GM18873 (cell line): ENCODE measurements around the gene RBM47.
"Not testable (repeated sequence)": the region's sequence is repeated elsewhere in the genome, so short reads cannot be mapped to it uniquely, and the experiment has no call there.

Experiments
- ATAC-seq: cut with Tn5 transposase; IDR thresholded peaks from one replicate; pipeline ENCODE4 v1.9.1; 2021; ENCODE audit warnings: mild to moderate bottlenecking, moderate library complexity, moderate number of reproducible peaks; ENCODE audit not compliant: unreplicated experiment, low FRiP score

Gene RBM47

GRCh38 chr4:40570348-40571077 is 59.2 kb downstream of the RBM47 start:
- no peak for ATAC-seq

DNA sequence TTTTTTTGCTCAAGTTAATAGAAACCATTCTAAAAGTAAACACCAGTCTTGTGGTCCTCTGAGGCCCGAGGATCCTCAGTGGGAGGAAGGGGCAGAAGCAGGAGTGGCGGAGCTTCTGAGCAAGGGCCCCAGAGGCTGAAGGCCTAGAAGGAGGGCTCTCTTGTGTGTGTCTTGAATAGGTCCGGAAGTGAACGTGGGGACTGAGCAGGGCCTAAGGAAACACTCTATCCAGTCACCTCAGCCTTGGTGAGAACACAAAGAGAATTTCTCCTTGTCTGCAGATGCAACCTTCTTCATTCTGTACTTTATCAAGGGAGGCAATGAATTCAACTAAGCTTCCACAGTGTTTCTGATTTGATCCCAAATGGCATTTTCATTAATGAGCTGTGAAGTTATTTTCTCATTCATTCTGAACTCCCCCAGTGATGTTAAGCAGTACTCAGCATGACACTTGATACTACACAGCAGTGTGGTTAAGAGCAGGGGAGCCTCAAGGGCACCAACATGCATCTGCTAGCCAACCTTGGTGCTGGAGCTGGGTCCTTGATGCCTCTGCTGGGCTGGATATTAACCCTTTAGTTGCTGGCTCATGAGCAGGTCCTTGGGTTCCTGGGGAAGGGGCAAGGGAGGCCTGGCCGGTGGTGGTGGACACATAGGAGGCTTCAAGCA is 64.7 kb downstream of the RBM47 start:
- peak; percentile 43 for ATAC-seq

- ATAC-seq = no peak
Observed at GRCh38 chr4:40564004-40564403, 65.7 kb downstream of the RBM47 start.

DNA sequence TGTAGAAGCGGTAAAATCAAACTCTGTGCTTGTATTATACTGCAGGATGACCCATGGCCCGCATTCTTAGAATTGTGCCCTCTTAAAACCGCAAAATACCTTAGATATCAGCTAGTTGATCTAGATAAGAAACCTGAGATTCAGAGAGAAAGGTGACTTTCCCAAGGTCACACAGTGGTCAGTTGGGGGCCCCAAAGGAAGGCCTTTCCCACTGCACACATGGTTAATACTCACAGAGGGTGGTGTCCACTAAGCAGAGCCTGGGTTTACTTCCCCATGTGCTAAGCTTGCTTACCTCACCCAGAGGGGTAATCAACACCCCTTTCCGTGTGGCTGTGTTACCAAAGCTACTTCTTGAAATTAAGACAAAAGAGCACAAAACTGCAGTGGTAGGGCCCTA is 66.3 kb downstream of the RBM47 start:
- ATAC-seq = no peak

DNA sequence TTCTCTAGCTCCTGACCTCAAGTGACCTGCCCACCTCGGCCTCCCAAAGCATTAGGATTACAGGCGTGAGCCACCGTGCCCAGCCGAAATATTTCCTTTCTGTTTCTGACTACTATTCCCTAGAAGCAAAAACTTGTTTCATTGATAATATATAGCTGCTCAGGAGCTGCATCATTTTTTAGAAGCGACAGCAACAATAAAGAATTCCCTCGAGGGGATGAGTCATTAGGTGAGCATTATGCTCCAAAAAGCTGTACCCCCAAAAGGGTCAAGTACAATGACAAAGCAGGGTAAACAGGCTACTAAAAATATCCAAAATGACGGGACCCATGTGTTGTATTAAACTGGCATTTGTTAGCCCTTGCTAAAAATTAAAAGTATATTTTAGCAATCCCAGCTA is 67.0 kb downstream of the RBM47 start:
- ATAC-seq = no peak

DNA sequence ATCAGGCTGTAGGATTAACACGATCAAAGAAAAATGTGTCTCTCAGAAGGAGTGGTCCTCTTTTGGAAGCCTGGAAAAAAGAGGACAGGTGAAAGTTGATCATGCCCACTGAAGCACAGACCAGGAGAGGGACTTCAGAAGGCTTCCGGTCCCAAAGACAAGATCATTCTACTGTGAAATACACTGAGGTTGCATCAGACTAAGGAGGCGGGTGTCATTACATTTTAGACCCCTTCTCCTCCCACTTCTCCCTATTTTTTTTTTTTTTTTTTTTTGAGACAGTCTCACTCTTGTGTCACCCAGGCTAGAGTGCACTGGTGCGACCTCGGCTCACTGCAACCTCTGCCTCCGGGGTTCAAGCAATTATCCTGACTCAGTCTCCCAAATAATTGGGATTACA is 67.5 kb downstream of the RBM47 start:
- no peak for ATAC-seq

DNA sequence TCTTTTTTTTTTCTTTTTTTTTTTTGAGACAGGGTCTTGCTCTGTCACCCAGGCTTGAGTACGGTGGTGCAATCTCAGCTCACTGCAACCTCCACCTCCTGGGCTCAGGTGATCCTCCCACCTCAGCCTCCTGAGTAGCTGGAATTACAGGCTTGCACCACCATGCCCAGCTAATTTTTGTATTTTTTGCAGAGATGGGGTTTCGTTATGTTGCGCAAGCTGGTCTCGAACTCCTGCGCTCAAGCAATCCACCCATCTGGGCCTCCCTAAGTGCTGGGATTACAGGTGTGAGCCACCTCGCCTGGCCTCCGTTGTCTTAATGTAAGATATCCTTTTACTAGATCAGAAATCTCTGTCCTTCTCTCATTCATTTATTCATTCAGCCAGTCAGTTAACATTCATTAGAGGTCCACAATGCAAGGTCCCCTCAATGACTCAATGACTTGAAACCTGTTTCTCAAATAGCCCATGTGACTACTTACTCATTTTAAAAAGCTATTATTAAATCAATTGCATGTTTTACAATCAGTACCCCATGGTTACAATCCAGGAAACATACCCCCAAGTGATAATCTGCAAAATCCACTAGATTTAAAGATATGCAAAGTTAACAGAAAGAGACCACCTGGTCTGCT is 68.0 kb downstream of the RBM47 start:
- ATAC-seq = not testable (repeated sequence)

GRCh38 chr4:40559585-40560465 is 69.8 kb downstream of the RBM47 start:
- no peak for ATAC-seq

GRCh38 chr4:40557736-40558135 is 71.9 kb downstream of the RBM47 start:
- ATAC-seq = no peak

DNA sequence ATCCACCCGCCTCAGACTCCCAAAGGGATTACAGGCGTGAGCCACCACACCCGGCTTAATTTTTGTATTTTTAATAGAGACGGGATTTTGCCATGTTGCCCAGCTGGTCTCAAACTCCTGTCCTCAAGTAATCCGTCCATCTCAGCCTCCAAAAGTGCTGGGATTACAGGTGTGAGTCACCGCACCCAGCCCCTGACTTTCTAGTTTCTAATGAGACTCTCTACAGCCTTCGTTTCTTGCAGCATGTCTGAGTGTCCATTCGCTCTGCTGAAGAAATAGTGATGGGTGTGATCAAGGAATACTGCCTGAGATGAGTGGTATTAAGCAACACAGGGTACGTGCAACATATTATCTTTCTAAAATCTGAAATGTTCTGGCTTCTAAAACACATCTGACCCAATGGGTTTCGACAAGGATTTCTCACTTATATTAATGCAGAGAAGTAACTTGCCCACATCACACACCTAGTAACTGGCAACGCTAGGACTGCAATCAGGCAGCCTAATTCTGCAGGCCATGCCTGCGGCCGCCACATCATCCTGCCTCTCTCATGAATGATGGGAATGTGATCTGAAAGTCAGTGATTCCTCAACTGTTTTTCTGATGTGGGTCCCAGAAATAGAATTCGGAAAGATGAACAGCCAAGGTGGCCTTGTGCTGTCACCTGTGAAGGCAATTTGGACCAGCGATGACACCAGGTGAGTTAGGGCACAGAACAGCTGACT is 74.3 kb downstream of the RBM47 start:
- no peak for ATAC-seq

DNA sequence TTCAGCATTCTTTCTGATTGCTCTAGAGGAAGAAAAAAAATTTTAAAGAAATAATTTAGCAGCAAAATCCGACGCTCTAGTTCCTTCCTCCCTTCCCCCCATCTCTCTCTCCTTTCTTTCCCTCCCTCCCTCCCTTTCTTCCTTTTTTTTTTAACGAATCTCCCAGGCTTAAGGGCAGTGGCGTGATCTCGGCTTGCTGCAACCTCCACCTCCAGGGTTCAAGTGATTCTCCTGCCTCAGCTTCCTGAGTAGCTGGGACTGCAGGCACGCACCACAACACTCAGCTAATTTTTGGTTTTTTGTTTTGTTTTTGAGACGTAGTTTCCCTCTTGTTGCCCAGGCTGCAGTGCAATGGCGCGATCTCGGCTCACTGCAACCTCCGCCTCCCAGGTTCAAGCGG is 75.0 kb downstream of the RBM47 start:
- not testable (repeated sequence) for ATAC-seq

DNA sequence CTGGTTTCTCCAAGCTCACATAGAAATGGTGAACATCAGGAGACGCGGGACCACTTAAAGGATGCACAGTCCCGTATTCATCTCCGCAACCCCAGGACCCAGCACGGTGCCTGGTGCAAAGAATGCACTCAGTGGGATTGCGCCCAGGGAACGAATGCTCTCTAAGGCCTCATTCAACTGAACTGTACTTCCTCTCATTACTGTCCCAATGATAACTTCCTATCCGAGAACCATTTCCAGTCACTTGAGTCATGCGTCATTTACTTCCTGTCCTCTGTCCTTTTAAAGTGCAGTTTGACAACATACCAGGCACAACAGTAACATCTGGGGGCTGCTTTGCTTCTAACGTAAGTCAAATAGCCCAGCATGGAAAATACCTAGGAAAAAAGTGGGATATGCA is 75.7 kb downstream of the RBM47 start:
- ATAC-seq = no peak

DNA sequence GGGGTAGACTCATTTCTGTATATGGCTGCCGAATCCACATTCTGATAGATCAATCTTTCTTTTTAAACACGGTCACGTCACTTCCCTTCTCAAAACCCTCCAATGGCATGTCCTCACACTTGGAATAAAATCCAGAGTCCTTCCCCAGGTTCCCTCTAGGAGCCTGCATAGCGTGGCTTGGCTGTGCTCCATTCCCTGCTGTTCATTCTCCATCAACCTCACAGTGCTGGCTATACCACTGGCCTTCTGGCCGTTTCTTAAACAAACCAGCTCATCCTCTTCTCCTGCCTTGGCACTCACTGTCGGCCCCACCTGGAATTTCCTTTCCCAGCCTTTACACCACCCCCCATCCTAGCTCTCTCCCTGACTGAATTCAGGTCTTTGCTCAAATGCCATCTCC is 77.1 kb downstream of the RBM47 start:
- no peak for ATAC-seq

GRCh38 chr4:40551568-40552136 is 78.0 kb downstream of the RBM47 start:
- not testable (repeated sequence) for ATAC-seq

GRCh38 chr4:40550948-40551462 is 78.7 kb downstream of the RBM47 start:
- peak; percentile 69 for ATAC-seq

DNA sequence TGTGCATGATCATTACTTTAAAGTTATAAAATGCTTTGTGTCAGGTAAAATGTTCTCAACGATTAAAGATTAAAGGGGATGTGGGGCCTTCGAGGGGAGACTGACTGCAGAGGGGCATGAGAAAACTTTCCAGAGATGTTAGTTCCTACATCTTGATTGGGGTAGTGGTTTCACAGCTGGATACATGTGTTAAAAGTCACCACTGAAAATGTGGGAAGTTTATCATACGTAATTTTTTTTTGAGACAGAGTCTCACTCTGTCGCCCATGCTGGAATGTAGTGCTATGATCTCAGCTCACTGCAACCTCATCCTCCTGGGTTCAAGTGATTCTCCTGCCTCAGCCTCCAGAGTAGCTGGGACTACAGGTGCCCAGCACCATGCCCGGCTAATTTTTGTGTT is 79.5 kb downstream of the RBM47 start:
- no peak for ATAC-seq

- no peak for ATAC-seq
Observed at GRCh38 chr4:40548256-40548655, 81.4 kb downstream of the RBM47 start.

GRCh38 chr4:40547789-40548132 is 81.9 kb downstream of the RBM47 start:
- no peak for ATAC-seq

GRCh38 chr4:40546969-40547788 is 82.5 kb downstream of the RBM47 start:
- ATAC-seq = no peak
